OCI-LY7 (cell line): ENCODE results near the gene CEP112.

Source experiments
- CTCF ChIP-seq: fragments of 200-600 bp; sonication (generic); conservative IDR thresholded peaks from 2 replicates; pipeline ENCODE4 v1.5.1; 2014; ENCODE audit warnings: mild to moderate bottlenecking, antibody characterized with exemption, low read length, moderate library complexity, mixed read lengths
- EZH2phosphoT487 ChIP-seq: fragments of 200-600 bp; sonication (generic); IDR thresholded peaks from 2 replicates; pipeline ENCODE4 v1.6.1; 2018; ENCODE audit warnings: low read depth, borderline replicate concordance, mild to moderate bottlenecking, mixed run types, antibody characterized with exemption, low read length, moderate library complexity, mixed read lengths

DNA sequence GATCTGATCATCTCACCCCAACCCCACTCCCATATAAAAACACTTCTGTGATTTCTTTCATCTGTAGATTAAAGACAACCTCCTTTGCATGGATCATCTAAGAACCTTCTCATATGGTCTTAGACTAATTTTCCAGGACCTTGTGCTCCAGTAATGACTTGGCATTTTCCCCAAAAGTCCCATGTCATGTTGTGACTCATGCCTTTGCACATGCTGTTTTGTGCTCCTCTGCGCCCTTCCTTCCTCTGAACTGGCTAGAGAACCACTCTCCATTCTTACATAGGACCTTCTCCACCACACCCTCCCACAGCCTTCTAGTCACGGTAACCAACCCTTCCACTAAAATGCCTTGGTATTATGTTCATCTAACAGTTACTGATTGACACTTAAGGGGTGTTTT lies 531.0 kb downstream of the CEP112 start:
- TF ChIP-seq CTCF: no peak
- no peak for TF ChIP-seq EZH2phosphoT487
